ENCODE results near the gene RPL36.

RPL36 gene

DNA sequence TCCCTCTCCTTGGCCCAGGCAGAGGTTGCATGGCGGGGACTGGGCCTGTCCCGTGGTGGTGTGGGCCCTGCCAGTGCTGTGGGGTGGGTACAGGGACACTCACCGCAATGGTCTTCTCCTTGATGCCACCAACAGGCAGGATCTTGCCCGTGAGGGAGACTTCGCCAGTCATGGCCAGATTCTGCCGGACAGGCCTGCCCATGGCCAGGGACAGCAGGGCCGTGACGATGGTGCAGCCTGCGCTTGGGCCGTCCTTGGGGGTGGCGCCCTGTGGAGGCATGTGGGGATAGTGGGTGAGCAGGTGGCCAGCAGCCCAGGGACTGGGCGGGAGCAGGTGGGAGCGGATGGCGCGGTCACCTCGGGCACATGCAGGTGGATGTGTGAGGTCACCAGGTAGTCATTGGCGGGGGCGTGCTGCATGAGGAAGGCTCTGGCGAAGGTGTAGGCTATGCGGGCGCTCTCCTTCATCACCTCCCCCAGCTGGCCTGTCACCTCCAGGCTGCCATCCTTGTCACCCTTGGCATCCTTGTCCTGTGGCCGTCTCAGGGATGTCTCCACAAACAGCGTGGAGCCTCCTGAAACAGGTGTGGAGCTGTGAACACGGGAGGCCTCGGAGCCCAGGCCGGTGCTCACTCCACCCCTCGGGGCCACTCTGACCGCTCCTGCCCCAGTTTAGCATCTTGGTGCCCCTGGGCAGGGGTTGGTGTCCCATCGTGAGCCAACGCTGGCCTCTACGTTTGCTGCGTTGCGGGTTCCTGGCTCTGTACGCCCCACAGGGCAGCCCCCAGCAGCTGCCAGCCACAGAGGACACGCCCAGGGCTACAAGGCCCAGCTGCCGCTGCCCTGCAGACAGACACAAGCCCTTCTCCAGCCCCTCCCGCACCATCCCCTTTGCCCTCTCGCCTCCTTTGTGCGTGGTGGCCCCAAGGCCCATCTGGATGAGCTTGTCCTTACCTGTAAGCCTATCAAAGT, 3.4 kb downstream of the RPL36 start:
- no peak overlapping the region for H4K5ac ChIP-seq (ENCODE audit: low read length)
- H3K23ac ChIP-seq (ENCODE audit: low read length), result no peak overlapping the region
- H3K4me2 ChIP-seq (ENCODE audit: low read length), result no peak overlapping the region
- no peaks in the 10 kb centered on the region for H3K4me1 ChIP-seq (ENCODE audit: control insufficient read depth, low read depth, low read length)
- no peak overlapping the region for H3K4ac ChIP-seq (ENCODE audit: low read depth, low read length)
- no peak overlapping the region for H3K18ac ChIP-seq (ENCODE audit: low read length)
- H3K79me1 ChIP-seq (ENCODE audit: low read length), result peaks cover 12% of the 10 kb centered on the region
- no peak overlapping the region for H2BK15ac ChIP-seq (replicated peaks; ENCODE audit: low read depth)
- H3K79me2 ChIP-seq (ENCODE audit: control insufficient read depth, insufficient read depth, low read length), result peaks cover 37% of the 10 kb centered on the region
- no peak overlapping the region for H3K4me3 ChIP-seq (ENCODE audit: low read length)
- no peak overlapping the region for H3K9ac ChIP-seq (ENCODE audit: low read length)
- WGBS (ENCODE audit: extremely low coverage, insufficient coverage, low lambda C conversion rate), result no CpG with 5 or more reads among the region's 39 CpGs
- H2BK120ac ChIP-seq (ENCODE audit: low read depth, low read length), result no peak overlapping the region
- H3K27me3 ChIP-seq (ENCODE audit: insufficient read depth, low read length, poor library complexity), result no peaks in the 10 kb centered on the region
- H3K56ac ChIP-seq (ENCODE audit: low read length), result peak overlapping the region; percentile 42
- peaks cover 16% of the 10 kb centered on the region for H3K36me3 ChIP-seq (ENCODE audit: control insufficient read depth, insufficient read depth, low read length)
- no peak overlapping the region for H4K8ac ChIP-seq (ENCODE audit: low read depth, low read length)
- H3K27ac ChIP-seq (ENCODE audit: low read depth, low read length), result no peak overlapping the region
- H2AK5ac ChIP-seq (ENCODE audit: low read length), result no peak overlapping the region
- no peak overlapping the region for H2BK5ac ChIP-seq (ENCODE audit: low read length)
- no peak for DNase-seq

GRCh38 chr19:5694167-5694955, 4.3 kb downstream of the RPL36 start:
- Histone ChIP-seq H4K8ac (ENCODE audit: low read depth, low read length) (no peak overlapping the region), H3K18ac (ENCODE audit: low read length) (no peak overlapping the region), H3K36me3 (ENCODE audit: control insufficient read depth, insufficient read depth, low read length) (peaks cover 19% of the 10 kb centered on the region), H3K56ac (ENCODE audit: low read length) (no peak overlapping the region), H2BK5ac (ENCODE audit: low read length) (no peak overlapping the region), H3K4ac (ENCODE audit: low read depth, low read length) (no peak overlapping the region), H2AK5ac (ENCODE audit: low read length) (no peak overlapping the region), H3K4me1 (ENCODE audit: control insufficient read depth, low read depth, low read length) (no peaks in the 10 kb centered on the region), H3K23ac (ENCODE audit: low read length) (no peak overlapping the region), H3K27ac (ENCODE audit: low read depth, low read length) (no peak overlapping the region), H2BK15ac (replicated peaks; ENCODE audit: low read depth) (no peak overlapping the region), H3K4me3 (ENCODE audit: low read length) (no peak overlapping the region), H3K4me2 (ENCODE audit: low read length) (no peak overlapping the region), H3K79me1 (ENCODE audit: low read length) (peaks cover 12% of the 10 kb centered on the region), H3K79me2 (ENCODE audit: control insufficient read depth, insufficient read depth, low read length) (peaks cover 37% of the 10 kb centered on the region), H3K9ac (ENCODE audit: low read length) (no peak overlapping the region), H3K27me3 (ENCODE audit: insufficient read depth, low read length, poor library complexity) (no peaks in the 10 kb centered on the region), H2BK120ac (ENCODE audit: low read depth, low read length) (no peak overlapping the region), H4K5ac (ENCODE audit: low read length) (no peak overlapping the region)
- WGBS (ENCODE audit: extremely low coverage, insufficient coverage, low lambda C conversion rate), result no CpG with 5 or more reads among the region's 45 CpGs
- DNase-seq, result no peak

GRCh38 chr19:5694956-5695648, 5.0 kb downstream of the RPL36 start:
- WGBS (ENCODE audit: extremely low coverage, insufficient coverage, low lambda C conversion rate), result no CpG with 5 or more reads among the region's 8 CpGs
- Histone ChIP-seq H3K4me1 (ENCODE audit: control insufficient read depth, low read depth, low read length) (no peaks in the 10 kb centered on the region), H3K4me3 (ENCODE audit: low read length) (no peak overlapping the region), H3K4me2 (ENCODE audit: low read length) (no peak overlapping the region), H3K36me3 (ENCODE audit: control insufficient read depth, insufficient read depth, low read length) (peaks cover 19% of the 10 kb centered on the region), H3K79me1 (ENCODE audit: low read length) (peaks cover 12% of the 10 kb centered on the region), H2BK120ac (ENCODE audit: low read depth, low read length) (no peak overlapping the region), H4K5ac (ENCODE audit: low read length) (no peak overlapping the region), H3K27me3 (ENCODE audit: insufficient read depth, low read length, poor library complexity) (no peaks in the 10 kb centered on the region), H4K8ac (ENCODE audit: low read depth, low read length) (no peak overlapping the region), H2BK5ac (ENCODE audit: low read length) (no peak overlapping the region), H2AK5ac (ENCODE audit: low read length) (no peak overlapping the region), H3K9ac (ENCODE audit: low read length) (no peak overlapping the region), H3K79me2 (ENCODE audit: control insufficient read depth, insufficient read depth, low read length) (peaks cover 37% of the 10 kb centered on the region), H3K27ac (ENCODE audit: low read depth, low read length) (no peak overlapping the region), H3K4ac (ENCODE audit: low read depth, low read length) (no peak overlapping the region), H3K56ac (ENCODE audit: low read length) (no peak overlapping the region), H3K23ac (ENCODE audit: low read length) (no peak overlapping the region), H3K18ac (ENCODE audit: low read length) (no peak overlapping the region), H2BK15ac (replicated peaks; ENCODE audit: low read depth) (no peak overlapping the region)
- no peak for DNase-seq

DNA sequence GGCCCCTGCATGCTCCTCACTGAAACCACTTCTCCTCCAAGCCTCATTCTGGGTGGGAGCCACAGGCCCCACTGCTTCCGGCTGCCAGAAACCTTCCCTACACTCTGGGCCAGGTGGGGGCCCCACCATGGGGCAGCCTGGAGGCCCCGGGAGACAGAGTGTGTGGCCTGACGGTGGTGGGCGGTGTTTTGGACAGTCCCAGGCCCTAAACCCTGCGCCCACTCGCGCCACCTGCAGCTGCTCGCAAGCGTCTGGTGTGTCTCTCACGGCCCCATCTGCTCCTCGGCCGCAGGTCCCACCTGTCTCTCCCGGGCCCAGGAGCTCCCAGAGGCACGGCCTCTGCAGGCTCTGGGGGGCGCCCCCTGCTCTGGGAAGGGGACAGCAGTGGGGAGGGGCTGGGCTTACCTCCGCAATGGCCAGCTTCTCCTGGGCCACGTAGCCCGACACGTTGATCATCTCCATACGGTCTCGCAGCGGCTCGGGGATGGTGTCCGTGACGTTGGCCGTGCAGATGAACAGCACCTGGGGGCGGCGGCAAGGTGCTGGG, 5.6 kb downstream of the RPL36 start:
- Histone ChIP-seq H3K4me2 (ENCODE audit: low read length) (no peak overlapping the region), H3K27me3 (ENCODE audit: insufficient read depth, low read length, poor library complexity) (no peaks in the 10 kb centered on the region), H3K79me2 (ENCODE audit: control insufficient read depth, insufficient read depth, low read length) (peaks cover 30% of the 10 kb centered on the region), H3K56ac (ENCODE audit: low read length) (no peak overlapping the region), H3K23ac (ENCODE audit: low read length) (no peak overlapping the region), H3K4ac (ENCODE audit: low read depth, low read length) (no peak overlapping the region), H2AK5ac (ENCODE audit: low read length) (no peak overlapping the region), H3K36me3 (ENCODE audit: control insufficient read depth, insufficient read depth, low read length) (peaks cover 20% of the 10 kb centered on the region), H3K18ac (ENCODE audit: low read length) (no peak overlapping the region), H3K4me3 (ENCODE audit: low read length) (no peak overlapping the region), H3K79me1 (ENCODE audit: low read length) (peaks cover 12% of the 10 kb centered on the region), H2BK5ac (ENCODE audit: low read length) (no peak overlapping the region), H2BK120ac (ENCODE audit: low read depth, low read length) (no peak overlapping the region), H2BK15ac (replicated peaks; ENCODE audit: low read depth) (no peak overlapping the region), H3K4me1 (ENCODE audit: control insufficient read depth, low read depth, low read length) (no peaks in the 10 kb centered on the region), H3K27ac (ENCODE audit: low read depth, low read length) (no peak overlapping the region), H3K9ac (ENCODE audit: low read length) (no peak overlapping the region), H4K5ac (ENCODE audit: low read length) (no peak overlapping the region), H4K8ac (ENCODE audit: low read depth, low read length) (no peak overlapping the region)
- WGBS (ENCODE audit: extremely low coverage, insufficient coverage, low lambda C conversion rate), result no CpG with 5 or more reads among the region's 28 CpGs
- no peak for DNase-seq

GRCh38 chr19:5696196-5697021, 6.3 kb downstream of the RPL36 start:
- H3K4me2 ChIP-seq (ENCODE audit: low read length), result no peak overlapping the region
- no peak overlapping the region for H2BK15ac ChIP-seq (replicated peaks; ENCODE audit: low read depth)
- no peak overlapping the region for H3K56ac ChIP-seq (ENCODE audit: low read length)
- H3K4me3 ChIP-seq (ENCODE audit: low read length), result no peak overlapping the region
- peaks cover 24% of the 10 kb centered on the region for H3K79me2 ChIP-seq (ENCODE audit: control insufficient read depth, insufficient read depth, low read length)
- no peak overlapping the region for H3K4ac ChIP-seq (ENCODE audit: low read depth, low read length)
- no peaks in the 10 kb centered on the region for H3K4me1 ChIP-seq (ENCODE audit: control insufficient read depth, low read depth, low read length)
- H2BK120ac ChIP-seq (ENCODE audit: low read depth, low read length), result no peak overlapping the region
- DNase-seq, result no peak
- peaks cover 12% of the 10 kb centered on the region for H3K79me1 ChIP-seq (ENCODE audit: low read length)
- no peak overlapping the region for H3K18ac ChIP-seq (ENCODE audit: low read length)
- no peak overlapping the region for H2BK5ac ChIP-seq (ENCODE audit: low read length)
- no CpG with 5 or more reads among the region's 42 CpGs for WGBS (ENCODE audit: extremely low coverage, insufficient coverage, low lambda C conversion rate)
- no peak overlapping the region for H3K27ac ChIP-seq (ENCODE audit: low read depth, low read length)
- H4K5ac ChIP-seq (ENCODE audit: low read length), result no peak overlapping the region
- H3K9ac ChIP-seq (ENCODE audit: low read length), result no peak overlapping the region
- H2AK5ac ChIP-seq (ENCODE audit: low read length), result no peak overlapping the region
- no peak overlapping the region for H3K23ac ChIP-seq (ENCODE audit: low read length)
- H3K27me3 ChIP-seq (ENCODE audit: insufficient read depth, low read length, poor library complexity), result no peaks in the 10 kb centered on the region
- no peak overlapping the region for H4K8ac ChIP-seq (ENCODE audit: low read depth, low read length)
- H3K36me3 ChIP-seq (ENCODE audit: control insufficient read depth, insufficient read depth, low read length), result peaks cover 20% of the 10 kb centered on the region

All from mesendoderm (in vitro differentiated cells).